Brain microvascular endothelial cell (primary cell): ENCODE data around the gene SEMA6B.

ENCODE experiments used
- DNase-seq: peaks from one replicate; pipeline ENCODE4 v3.0.0-alpha.2; 2020
- H3K27ac ChIP-seq: fragments of 250-450 bp; sonication (Bioruptor Pico); 2 replicates; pipeline ENCODE4 v1.5.1; 2020; ENCODE audit warnings: mild to moderate bottlenecking, moderate library complexity
- H3K27me3 ChIP-seq: fragments of 250-450 bp; sonication (Bioruptor Pico); replicated peaks from 2 replicates; pipeline ENCODE4 v1.5.1; 2020; ENCODE audit warnings: mild to moderate bottlenecking
- H3K36me3 ChIP-seq: fragments of 250-450 bp; sonication (Bioruptor Pico); replicated peaks from 2 replicates; pipeline ENCODE4 v1.5.1; 2020; ENCODE audit warnings: mild to moderate bottlenecking
- H3K4me3 ChIP-seq: 2 replicates; pipeline ENCODE4 v1.5.1; 2011; ENCODE audit warnings: low read depth, mild to moderate bottlenecking, control low read depth, low read length, moderate library complexity
- in situ Hi-C: cut with HindIII; loops from 2 replicates; pipeline ENCODE4 v1.10.0; 2017; ENCODE audit warnings: low sequenced_read_pairs, low pct_ligation_motif_present
- TF ChIP-seq, protein P1 (sequence below): IDR thresholded peaks from 2 replicates; pipeline ENCODE4 v1.5.1; 2011; ENCODE audit warnings: low read depth, mild to moderate bottlenecking, moderate library complexity, low read length, control low read depth, inconsistent platforms; ENCODE audit errors: missing control alignments

SEMA6B gene

DNA sequence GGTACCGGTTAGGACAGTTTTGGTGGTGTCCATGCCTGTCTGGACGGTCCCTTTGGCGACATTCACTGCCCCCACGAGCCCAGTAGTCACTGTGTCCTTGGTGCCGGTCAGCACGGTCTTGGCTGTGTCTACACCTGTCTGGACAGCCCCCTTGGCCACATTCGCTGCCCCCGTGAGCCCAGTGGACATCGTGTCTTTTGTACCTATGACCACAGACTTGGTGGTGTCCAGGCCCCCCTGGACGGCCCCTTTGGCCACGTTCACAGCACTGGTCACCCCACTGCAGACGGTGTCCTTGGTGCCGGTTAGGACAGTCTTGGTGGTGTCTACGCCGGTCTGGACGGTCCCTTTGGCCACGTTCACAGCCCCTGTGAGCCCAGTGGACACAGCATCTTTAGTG lies 47.4 kb downstream of the SEMA6B start:
- no peaks in the 10 kb centered on the region for H3K27me3 ChIP-seq
- in situ Hi-C loops = no loop called here
- no peak for DNase-seq
- no peak overlapping the region for H3K4me3 ChIP-seq
- no peak overlapping the region for H3K27ac ChIP-seq
- no peaks in the 10 kb centered on the region for H3K36me3 ChIP-seq
- TF ChIP-seq, protein P1, sequence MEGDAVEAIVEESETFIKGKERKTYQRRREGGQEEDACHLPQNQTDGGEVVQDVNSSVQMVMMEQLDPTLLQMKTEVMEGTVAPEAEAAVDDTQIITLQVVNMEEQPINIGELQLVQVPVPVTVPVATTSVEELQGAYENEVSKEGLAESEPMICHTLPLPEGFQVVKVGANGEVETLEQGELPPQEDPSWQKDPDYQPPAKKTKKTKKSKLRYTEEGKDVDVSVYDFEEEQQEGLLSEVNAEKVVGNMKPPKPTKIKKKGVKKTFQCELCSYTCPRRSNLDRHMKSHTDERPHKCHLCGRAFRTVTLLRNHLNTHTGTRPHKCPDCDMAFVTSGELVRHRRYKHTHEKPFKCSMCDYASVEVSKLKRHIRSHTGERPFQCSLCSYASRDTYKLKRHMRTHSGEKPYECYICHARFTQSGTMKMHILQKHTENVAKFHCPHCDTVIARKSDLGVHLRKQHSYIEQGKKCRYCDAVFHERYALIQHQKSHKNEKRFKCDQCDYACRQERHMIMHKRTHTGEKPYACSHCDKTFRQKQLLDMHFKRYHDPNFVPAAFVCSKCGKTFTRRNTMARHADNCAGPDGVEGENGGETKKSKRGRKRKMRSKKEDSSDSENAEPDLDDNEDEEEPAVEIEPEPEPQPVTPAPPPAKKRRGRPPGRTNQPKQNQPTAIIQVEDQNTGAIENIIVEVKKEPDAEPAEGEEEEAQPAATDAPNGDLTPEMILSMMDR = no peak

DNA sequence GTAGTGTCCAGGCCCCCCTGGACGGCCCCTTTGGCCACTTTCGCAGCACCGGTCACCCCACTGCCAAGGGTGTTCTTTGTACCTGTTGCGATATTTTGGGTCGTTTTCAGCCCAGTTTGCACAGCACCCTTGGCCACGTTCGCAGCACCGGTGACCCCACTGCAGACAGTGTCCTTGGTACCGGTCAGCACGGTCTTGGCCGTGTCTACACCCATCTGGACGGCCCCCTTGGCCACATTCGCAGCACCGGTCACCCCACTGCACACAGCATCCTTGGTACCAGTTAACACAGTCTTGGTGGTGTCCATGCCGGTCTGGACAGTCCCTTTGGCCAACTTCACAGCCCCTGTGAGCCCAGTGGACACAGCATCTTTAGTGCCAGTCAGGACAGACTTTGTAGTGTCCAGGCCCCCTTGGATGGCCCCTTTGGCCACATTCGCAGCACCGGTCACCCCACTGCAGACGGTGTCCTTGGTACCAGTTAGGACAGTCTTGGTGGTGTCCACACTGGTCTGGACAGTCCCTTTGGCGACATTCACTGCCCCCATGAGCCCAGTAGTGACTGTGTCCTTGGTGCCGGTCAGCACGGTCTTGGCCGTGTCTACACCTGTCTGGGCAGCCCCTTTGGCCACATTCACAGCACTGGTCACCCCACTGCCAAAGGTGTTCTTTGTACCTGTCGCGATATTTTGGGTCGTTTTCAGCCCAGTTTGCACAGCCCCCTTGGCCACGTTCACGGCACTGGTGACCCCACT lies 48.0 kb downstream of the SEMA6B start:
- TF ChIP-seq, protein P1 = no peak
- Histone ChIP-seq H3K36me3 (no peaks in the 10 kb centered on the region), H3K27me3 (no peaks in the 10 kb centered on the region), H3K27ac (no peak overlapping the region), H3K4me3 (no peak overlapping the region)
- DNase-seq = no peak
- in situ Hi-C loops = no loop called here

DNA sequence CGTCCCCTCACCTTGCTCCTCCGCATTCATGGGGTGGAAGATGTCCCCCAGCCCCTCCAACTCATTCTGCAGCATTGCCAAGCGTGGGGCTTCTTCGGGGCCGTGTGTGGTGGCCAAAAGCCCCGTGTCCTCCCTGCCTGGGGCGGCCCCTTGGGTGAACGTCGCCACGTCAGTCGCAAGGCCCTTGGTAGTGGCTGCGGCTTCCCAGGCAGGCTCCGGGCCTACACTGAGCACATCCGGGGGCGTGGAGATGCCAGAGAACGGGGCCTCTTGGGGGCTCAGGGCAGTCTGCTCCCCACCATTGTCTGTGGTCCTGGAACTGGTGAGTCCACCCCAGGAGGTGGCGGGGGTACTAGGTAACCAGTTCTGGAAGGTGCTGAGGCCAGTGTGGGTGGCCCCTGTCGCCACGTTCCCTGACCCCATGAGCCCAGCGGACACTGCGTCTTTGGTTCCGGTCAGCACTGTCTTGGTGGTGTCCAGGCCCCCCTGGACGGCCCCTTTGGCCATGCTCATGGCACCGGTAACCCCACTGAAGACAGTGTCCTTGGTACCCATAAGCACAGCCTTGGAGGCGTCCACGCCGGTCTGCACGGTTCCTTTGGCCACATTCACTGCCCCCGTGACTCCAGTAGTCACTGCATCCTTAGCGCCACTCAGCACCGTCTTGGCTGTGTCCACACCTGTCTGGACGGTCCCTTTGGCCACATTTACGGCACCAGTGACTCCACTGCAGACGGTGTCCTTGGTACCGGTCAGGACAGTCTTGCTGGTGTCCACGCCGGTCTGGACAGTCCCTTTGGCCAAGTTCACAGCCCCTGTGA lies 48.8 kb downstream of the SEMA6B start:
- no peaks in the 10 kb centered on the region for H3K36me3 ChIP-seq
- no peak overlapping the region for H3K27ac ChIP-seq
- H3K27me3 ChIP-seq = no peaks in the 10 kb centered on the region
- no peak overlapping the region for H3K4me3 ChIP-seq
- TF ChIP-seq, protein P1 = no peak
- no peak for DNase-seq
- in situ Hi-C loops = no loop called here

DNA sequence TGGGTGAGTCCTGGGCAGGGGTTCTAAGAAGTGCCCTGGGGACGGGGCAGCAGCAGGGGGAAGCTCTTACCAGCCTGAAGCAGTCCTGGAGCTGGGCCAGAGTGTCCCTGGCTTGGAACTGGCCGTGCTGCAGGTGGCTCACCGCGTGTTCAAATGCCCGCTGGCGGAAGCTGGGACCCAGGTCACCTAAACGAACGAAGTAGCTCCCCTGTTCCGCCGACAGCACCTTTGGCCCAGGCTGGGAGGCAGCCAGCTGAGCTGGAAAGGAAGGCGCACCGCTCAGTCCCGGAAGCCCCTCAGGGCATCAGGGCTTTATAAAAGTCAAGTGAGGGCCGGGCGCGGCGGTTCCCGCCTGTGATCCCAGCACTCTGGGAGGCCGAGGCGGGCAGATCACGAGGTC lies 50.8 kb downstream of the SEMA6B start:
- no peak overlapping the region for H3K27ac ChIP-seq
- H3K27me3 ChIP-seq = no peaks in the 10 kb centered on the region
- peaks cover 9% of the 10 kb centered on the region for H3K36me3 ChIP-seq
- TF ChIP-seq, protein P1 = no peak
- DNase-seq = no peak
- no peak overlapping the region for H3K4me3 ChIP-seq
- in situ Hi-C loops = no loop called here

DNA sequence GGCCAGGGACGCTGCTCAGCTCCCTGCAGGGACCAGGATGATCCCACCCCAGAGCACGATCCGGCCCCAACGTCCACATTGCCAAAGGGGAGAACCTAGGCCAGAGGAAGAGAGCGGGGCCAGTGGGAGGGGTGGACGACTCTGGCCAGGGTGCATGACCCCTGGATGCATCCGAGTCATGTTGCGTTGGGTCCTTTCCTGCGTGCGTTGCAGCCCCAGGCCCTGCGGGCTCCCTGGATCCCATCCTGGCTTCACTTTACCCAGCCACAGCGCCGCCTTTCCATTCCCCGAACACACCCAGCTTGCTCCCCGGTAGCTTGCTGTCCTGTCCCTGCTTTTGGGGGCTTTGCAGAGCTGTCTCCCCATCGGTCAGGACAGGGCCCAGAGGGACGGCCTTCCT lies 51.7 kb downstream of the SEMA6B start:
- no peak for DNase-seq
- Histone ChIP-seq H3K4me3 (no peak overlapping the region), H3K27ac (no peak overlapping the region), H3K36me3 (peaks cover 14% of the 10 kb centered on the region), H3K27me3 (no peaks in the 10 kb centered on the region)
- TF ChIP-seq, protein P1 = no peak
- in situ Hi-C loops = no loop called here
